Breast epithelium (tissue), 3 donors: ENCODE data around the gene MRPL24.

Source experiments
- POLR2A ChIP-seq: fragments of 450-650 bp; IDR thresholded peaks from one replicate; pipeline ENCODE4 v1.6.1; 2016; ENCODE audit warnings: antibody characterized with exemption, mild to moderate bottlenecking, moderate library complexity
- TF ChIP-seq, protein P1 (sequence below), 3 donors: fragments of 450-650 bp; IDR thresholded peaks; one replicate each; pipeline ENCODE4 v1.5.1; 2016 to 2017; ENCODE audit warnings: antibody characterized with exemption in 3 of 3, mild to moderate bottlenecking in 3 of 3, moderate library complexity in 3 of 3

DNA sequence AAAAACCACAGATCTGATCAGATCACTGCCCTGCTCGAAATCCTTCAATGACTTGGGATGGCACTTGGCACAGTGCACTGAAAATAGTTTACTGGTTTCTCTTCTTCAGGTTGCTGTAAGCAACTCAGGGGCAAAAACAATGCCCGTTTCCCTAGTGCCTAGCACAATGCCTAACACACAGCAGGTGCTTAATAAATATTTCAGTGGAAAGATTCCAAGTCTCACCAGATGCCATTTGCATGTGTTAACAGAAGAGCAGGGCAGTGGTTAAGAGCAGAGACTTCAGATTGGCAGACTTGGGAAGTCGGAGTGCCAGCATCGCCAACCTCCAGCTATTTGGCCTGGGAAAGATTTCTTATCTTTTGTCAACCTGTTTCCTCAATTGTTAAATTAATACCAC, 23.5 kb downstream of the MRPL24 start:
- TF ChIP-seq, protein P1, sequence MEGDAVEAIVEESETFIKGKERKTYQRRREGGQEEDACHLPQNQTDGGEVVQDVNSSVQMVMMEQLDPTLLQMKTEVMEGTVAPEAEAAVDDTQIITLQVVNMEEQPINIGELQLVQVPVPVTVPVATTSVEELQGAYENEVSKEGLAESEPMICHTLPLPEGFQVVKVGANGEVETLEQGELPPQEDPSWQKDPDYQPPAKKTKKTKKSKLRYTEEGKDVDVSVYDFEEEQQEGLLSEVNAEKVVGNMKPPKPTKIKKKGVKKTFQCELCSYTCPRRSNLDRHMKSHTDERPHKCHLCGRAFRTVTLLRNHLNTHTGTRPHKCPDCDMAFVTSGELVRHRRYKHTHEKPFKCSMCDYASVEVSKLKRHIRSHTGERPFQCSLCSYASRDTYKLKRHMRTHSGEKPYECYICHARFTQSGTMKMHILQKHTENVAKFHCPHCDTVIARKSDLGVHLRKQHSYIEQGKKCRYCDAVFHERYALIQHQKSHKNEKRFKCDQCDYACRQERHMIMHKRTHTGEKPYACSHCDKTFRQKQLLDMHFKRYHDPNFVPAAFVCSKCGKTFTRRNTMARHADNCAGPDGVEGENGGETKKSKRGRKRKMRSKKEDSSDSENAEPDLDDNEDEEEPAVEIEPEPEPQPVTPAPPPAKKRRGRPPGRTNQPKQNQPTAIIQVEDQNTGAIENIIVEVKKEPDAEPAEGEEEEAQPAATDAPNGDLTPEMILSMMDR (IDR thresholded peaks at IDR 0.05): no peak
- no peak for TF ChIP-seq POLR2A
